Esophagus squamous epithelium (tissue), 5 donors: ENCODE data around the gene CLRN3. TPM values are rescaled to one million over a fixed set of nuclear protein-coding genes. Genes with fewer than 3 reads are reported as not detected.

ENCODE experiments used
- DNase-seq: peaks from one replicate; lab custom pipeline; 2025; lab: John Stamatoyannopoulos, UW
- H3K27ac ChIP-seq, 4 donors: fragments of 200-600 bp; sonication (generic); one replicate each; pipeline ENCODE4 v1.5.1; 2016 to 2019; ENCODE audit warnings: mild to moderate bottlenecking in 1 of 4
- H3K27me3 ChIP-seq, 4 donors: fragments of 200-600 bp; sonication (generic); 1 replicate in 3 of 4; 2 replicates in 1 of 4; pipeline versions ENCODE4 v1.5.1 to v1.6.0; 2017 to 2021; ENCODE audit warnings: antibody characterized with exemption in 1 of 4
- H3K36me3 ChIP-seq, 3 donors: fragments of 200-600 bp; sonication (generic); one replicate each; pipeline ENCODE4 v1.5.1; 2016 to 2019
- H3K4me1 ChIP-seq, 3 donors: fragments of 200-600 bp; sonication (generic); one replicate each; pipeline ENCODE4 v1.5.1; 2017 to 2019
- H3K4me3 ChIP-seq, 4 donors: fragments of 200-600 bp; sonication (generic); 1 replicate in 3 of 4; 2 replicates in 1 of 4; pipeline ENCODE4 v1.5.1; 2016 to 2019; ENCODE audit warnings: mild to moderate bottlenecking in 2 of 4, moderate library complexity in 1 of 4
- H3K9me3 ChIP-seq, 3 donors: fragments of 200-600 bp; sonication (generic); one replicate each; pipeline ENCODE4 v1.5.1; 2016 to 2019
- CTCF ChIP-seq, 6 experiments: fragments of 450-650 bp in 4 of 6; fragments of 200-600 bp in 2 of 6; sonication (generic) in 2 of 6; IDR thresholded peaks; one replicate each; pipeline ENCODE4 v1.5.1; 2016 to 2019; ENCODE audit warnings: antibody characterized with exemption in 6 of 6, mild to moderate bottlenecking in 4 of 6, moderate library complexity in 4 of 6
- POLR2A ChIP-seq, 4 donors: fragments of 450-650 bp; IDR thresholded peaks; one replicate each; pipeline ENCODE4 v1.6.1; 2017; ENCODE audit warnings: antibody characterized with exemption in 4 of 4, mild to moderate bottlenecking in 4 of 4, moderate library complexity in 3 of 4
- WGBS, 2 donors: methylation state at CpG; one replicate each; pipeline ENCODE4 v1.1.5; 2018; 5-methylcytosine and 5-hydroxymethylcytosine counted together
- intact Hi-C: fragments of 100-400 bp; cut with DNase I; formaldehyde crosslinking; loops from one replicate; pipeline ENCODE4 v1.15.0; 2022
- total RNA-seq, 4 donors: library from RNA; depleted of rRNA; stranded (reverse); fragments of >200 nt; gene quantifications; one replicate each; pipeline ENCODE4 v1.1.0, GENCODE V29; 2016
- donor health status: DM: yes; HTN: yes; CAD: no.

CLRN3 gene
- total RNA-seq, 4 donors from 2014 or later: not detected

DNA sequence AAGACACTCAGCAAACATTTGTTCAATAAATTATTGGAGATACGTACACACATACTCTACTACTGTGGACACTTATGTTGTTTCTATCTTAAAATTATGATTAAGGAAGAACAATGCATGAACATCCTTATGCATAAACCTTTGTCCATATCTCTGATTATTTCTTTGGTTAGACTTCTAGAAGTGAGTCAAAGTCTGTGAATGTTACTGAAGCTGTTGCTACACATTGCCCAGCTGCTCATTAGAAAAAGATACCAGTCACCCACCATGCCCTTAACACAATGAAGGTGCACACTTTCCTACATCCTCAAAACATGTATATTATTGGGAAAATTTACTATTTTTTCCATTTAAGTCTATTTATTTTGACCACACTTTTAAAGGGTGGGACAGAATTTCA is 1.4 kb upstream of the CLRN3 start:
- no peaks in the 10 kb centered on the region for H3K9me3 ChIP-seq
- H3K4me1 ChIP-seq: no peaks in the 10 kb centered on the region
- no peaks in the 10 kb centered on the region for H3K36me3 ChIP-seq
- H3K27me3 ChIP-seq: peaks cover 0 to 5% (median 0%) of the 10 kb centered on the region in 4 donors
- DNase-seq: no peak
- WGBS, 2 donors: 78 to 79% methylated on average over 1 of the region's 1 CpG
- intact Hi-C loops: no loop called here
- H3K4me3 ChIP-seq: no peak overlapping the region
- TF ChIP-seq CTCF (IDR thresholded peaks at IDR 0.05): no peak
- no peak overlapping the region for H3K27ac ChIP-seq

GRCh38 chr10:127890832-127891334 is 1.9 kb downstream of the CLRN3 start:
- H3K9me3 ChIP-seq: no peaks in the 10 kb centered on the region
- H3K27ac ChIP-seq: no peak overlapping the region
- H3K4me1 ChIP-seq: peaks cover 0 to 19% (median 0%) of the 10 kb centered on the region in 3 donors
- no peak overlapping the region for H3K4me3 ChIP-seq
- no peak for TF ChIP-seq CTCF (IDR thresholded peaks at IDR 0.05)
- TF ChIP-seq POLR2A (IDR thresholded peaks at IDR 0.05): no peak
- DNase-seq: no peak
- 61 to 64% methylated on average over 2 to 3 of the region's 3 CpGs for WGBS, 2 donors
- peaks cover 0 to 18% (median 0%) of the 10 kb centered on the region in 4 donors for H3K27me3 ChIP-seq
- H3K36me3 ChIP-seq: no peaks in the 10 kb centered on the region
- intact Hi-C loops: no loop called here

GRCh38 chr10:127890216-127890615 is 2.5 kb downstream of the CLRN3 start:
- TF ChIP-seq CTCF (IDR thresholded peaks at IDR 0.05) (no peak), POLR2A (IDR thresholded peaks at IDR 0.05) (no peak)
- WGBS, 2 donors: 42 to 54% methylated on average over 3 of the region's 3 CpGs
- DNase-seq: no peak
- H3K27ac ChIP-seq: peak overlapping the region in 1 of 4 donors; percentile 15
- H3K4me1 ChIP-seq: peaks cover 0 to 19% (median 0%) of the 10 kb centered on the region in 3 donors
- H3K36me3 ChIP-seq: no peaks in the 10 kb centered on the region
- no peaks in the 10 kb centered on the region for H3K9me3 ChIP-seq
- peaks cover 0 to 18% (median 0%) of the 10 kb centered on the region in 4 donors for H3K27me3 ChIP-seq
- intact Hi-C loops: no loop called here
- H3K4me3 ChIP-seq: no peak overlapping the region

DNA sequence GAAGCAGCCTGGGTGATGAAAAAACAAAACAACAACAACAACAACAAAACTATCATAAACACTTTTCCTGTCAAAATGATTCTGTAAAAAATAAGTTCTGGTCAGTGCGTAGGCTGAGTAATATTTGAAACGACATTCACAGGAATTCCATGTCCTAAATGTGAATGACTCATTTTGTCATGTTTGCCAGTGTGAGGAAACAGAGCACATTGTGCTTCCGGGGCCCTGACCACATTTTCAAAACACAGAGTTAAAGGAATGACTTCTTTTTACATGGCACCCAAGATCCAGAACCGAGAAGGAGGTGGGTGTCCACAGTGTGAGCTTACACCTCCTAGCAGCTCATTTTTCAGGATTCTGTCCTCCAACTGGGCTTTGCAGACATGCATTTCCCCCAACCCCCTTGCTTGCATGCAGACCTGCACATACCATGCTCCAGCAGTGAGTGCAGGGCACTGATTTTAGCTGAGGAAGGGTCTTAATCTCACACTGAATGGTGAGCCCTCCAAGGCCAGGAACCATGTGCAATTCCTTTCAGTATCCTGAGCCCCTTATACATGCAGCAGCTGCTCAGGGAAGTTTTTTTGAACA is 3.0 kb downstream of the CLRN3 start:
- TF ChIP-seq CTCF (IDR thresholded peaks at IDR 0.05) (no peak), POLR2A (IDR thresholded peaks at IDR 0.05) (no peak)
- peaks cover 0 to 18% (median 0%) of the 10 kb centered on the region in 4 donors for H3K27me3 ChIP-seq
- H3K9me3 ChIP-seq: no peaks in the 10 kb centered on the region
- WGBS, 2 donors: 26 to 38% methylated on average over 4 of the region's 4 CpGs
- H3K4me3 ChIP-seq: no peak overlapping the region
- peaks cover 0 to 19% (median 0%) of the 10 kb centered on the region in 3 donors for H3K4me1 ChIP-seq
- intact Hi-C loops: no loop called here
- H3K36me3 ChIP-seq: no peaks in the 10 kb centered on the region
- peak overlapping the region in 1 of 4 donors; percentile 60 for H3K27ac ChIP-seq
- no peak for DNase-seq

- 77 to 80% methylated on average over 9 to 13 of the region's 13 CpGs for WGBS, 2 donors
- DNase-seq: no peak
- Histone ChIP-seq H3K4me3 (no peak overlapping the region), H3K4me1 (peaks cover 0 to 19% (median 0%) of the 10 kb centered on the region in 3 donors), H3K9me3 (no peaks in the 10 kb centered on the region), H3K27ac (peak overlapping the region in 1 of 4 donors; percentile 60), H3K27me3 (peaks cover 0 to 18% (median 0%) of the 10 kb centered on the region in 4 donors), H3K36me3 (no peaks in the 10 kb centered on the region)
- no peak for TF ChIP-seq POLR2A (IDR thresholded peaks at IDR 0.05)
- no peak for TF ChIP-seq CTCF (IDR thresholded peaks at IDR 0.05)
- intact Hi-C loops: no loop called here
Observed at GRCh38 chr10:127888521-127889312, 4.0 kb downstream of the CLRN3 start.
